Muscle of leg (tissue), 11 donors: Measurements from ENCODE around the gene SHH. TPM values are rescaled to one million over a fixed set of nuclear protein-coding genes. Genes with fewer than 3 reads are reported as not detected.
"Not testable (repeated sequence)": the region's sequence is repeated elsewhere in the genome, so short reads cannot be mapped to it uniquely, and the experiment has no call there.

Experiments used
- DNase-seq: peaks from one replicate; pipeline ENCODE4 v3.0.0; 2013
- H3K27ac ChIP-seq: one replicate; pipeline ENCODE4 v1.5.1; 2013; ENCODE audit warnings: mild to moderate bottlenecking, low read length, control low read depth
- H3K27me3 ChIP-seq: one replicate; pipeline ENCODE4 v1.6.1; 2013; ENCODE audit warnings: low read length; ENCODE audit not compliant: control insufficient read depth, insufficient read depth
- H3K36me3 ChIP-seq: one replicate; pipeline ENCODE4 v1.6.1; 2013; ENCODE audit warnings: low read length; ENCODE audit not compliant: control insufficient read depth, insufficient read depth
- H3K4me1 ChIP-seq: one replicate; pipeline ENCODE4 v1.6.1; 2013; ENCODE audit warnings: low read length; ENCODE audit not compliant: control insufficient read depth, insufficient read depth
- H3K4me3 ChIP-seq: one replicate; pipeline ENCODE4 v1.5.1; 2013; ENCODE audit warnings: low read length, control low read depth
- H3K9me3 ChIP-seq: replicated peaks from 2 replicates; pipeline ENCODE4 v1.6.1; 2013; ENCODE audit warnings: low read depth, low read length; ENCODE audit not compliant: control insufficient read depth
- WGBS: methylation state at CpG from one replicate; pipeline ENCODE4 v1.1.5; 2013; ENCODE audit warnings: missing lambda C conversion rate; ENCODE audit not compliant: insufficient coverage; 5-methylcytosine and 5-hydroxymethylcytosine counted together
- polyA plus RNA-seq, 8 donors: library from polyadenylated mRNA; unstranded; fragments of 120-200 nt; gene quantifications; one replicate each; pipeline versions ENCODE4 v1.2.1 to v1.2.3, GENCODE V29; 2013; ENCODE audit warnings: inconsistent platforms in 1 of 8, low replicate concordance in 1 of 8; ENCODE audit not compliant: insufficient read length in 8 of 8, insufficient read depth in 1 of 8
- total RNA-seq: library from RNA; stranded (reverse); fragments of 120-200 nt; gene quantifications from one replicate; pipeline ENCODE4 v1.2.4, GENCODE V29; 2013

SHH gene
- total and polyA plus RNA-seq, 9 donors: under 0.01 to 0.72 (median 0.05) TPM; not detected in 1

- Histone ChIP-seq H3K27ac (no peak overlapping the region), H3K4me1 (no peaks in the 10 kb centered on the region), H3K4me3 (no peak overlapping the region), H3K36me3 (no peaks in the 10 kb centered on the region), H3K9me3 (no peaks in the 10 kb centered on the region), H3K27me3 (peaks cover 25% of the 10 kb centered on the region)
- no peak for DNase-seq
- 58% methylated on average over 8 of the region's 13 CpGs for WGBS
These were observed 8.5 kb upstream of the SHH start for GRCh38 chr7:155820788-155821187.

GRCh38 chr7:155820246-155820645 is 8.0 kb upstream of the SHH start:
- Histone ChIP-seq H3K9me3 (no peaks in the 10 kb centered on the region), H3K4me3 (no peak overlapping the region), H3K27me3 (peaks cover 30% of the 10 kb centered on the region), H3K36me3 (no peaks in the 10 kb centered on the region), H3K27ac (no peak overlapping the region), H3K4me1 (no peaks in the 10 kb centered on the region)
- WGBS: 80% methylated on average over 16 of the region's 18 CpGs
- no peak for DNase-seq

GRCh38 chr7:155819186-155819585 is 6.9 kb upstream of the SHH start:
- DNase-seq: no peak
- H3K4me1 ChIP-seq: no peaks in the 10 kb centered on the region
- no peak overlapping the region for H3K4me3 ChIP-seq
- H3K36me3 ChIP-seq: no peaks in the 10 kb centered on the region
- H3K27ac ChIP-seq: no peak overlapping the region
- peaks cover 39% of the 10 kb centered on the region for H3K27me3 ChIP-seq
- H3K9me3 ChIP-seq: no peaks in the 10 kb centered on the region
- 30% methylated on average over 5 of the region's 12 CpGs for WGBS

GRCh38 chr7:155818820-155819168 is 6.5 kb upstream of the SHH start:
- H3K4me1 ChIP-seq: no peaks in the 10 kb centered on the region
- H3K4me3 ChIP-seq: no peak overlapping the region
- H3K36me3 ChIP-seq: no peaks in the 10 kb centered on the region
- WGBS: 69% methylated on average over 5 of the region's 6 CpGs
- no peak overlapping the region for H3K27ac ChIP-seq
- H3K9me3 ChIP-seq: no peaks in the 10 kb centered on the region
- H3K27me3 ChIP-seq: peaks cover 41% of the 10 kb centered on the region
- no peak for DNase-seq

GRCh38 chr7:155818154-155818819 is 6.0 kb upstream of the SHH start:
- no peak overlapping the region for H3K4me3 ChIP-seq
- WGBS: 72% methylated on average over 15 of the region's 21 CpGs
- DNase-seq: no peak
- no peaks in the 10 kb centered on the region for H3K36me3 ChIP-seq
- H3K4me1 ChIP-seq: no peaks in the 10 kb centered on the region
- no peak overlapping the region for H3K27ac ChIP-seq
- no peaks in the 10 kb centered on the region for H3K9me3 ChIP-seq
- peaks cover 43% of the 10 kb centered on the region for H3K27me3 ChIP-seq

GRCh38 chr7:155817515-155817914 is 5.3 kb upstream of the SHH start:
- H3K27ac ChIP-seq, H3K4me3 ChIP-seq, H3K36me3 ChIP-seq, H3K9me3 ChIP-seq, H3K4me1 ChIP-seq, DNase-seq: not testable (repeated sequence)
- WGBS: 83% methylated on average over 2 of the region's 4 CpGs
- H3K27me3 ChIP-seq: peaks cover 51% of the 10 kb centered on the region

GRCh38 chr7:155816996-155817395 is 4.7 kb upstream of the SHH start:
- WGBS: 92% methylated on average over 14 of the region's 16 CpGs
- DNase-seq: no peak
- Histone ChIP-seq H3K27me3 (peaks cover 56% of the 10 kb centered on the region), H3K4me3 (no peak overlapping the region), H3K36me3 (no peaks in the 10 kb centered on the region), H3K9me3 (no peaks in the 10 kb centered on the region), H3K4me1 (peaks cover 3% of the 10 kb centered on the region), H3K27ac (no peak overlapping the region)

GRCh38 chr7:155816192-155816508 is 3.9 kb upstream of the SHH start:
- no peaks in the 10 kb centered on the region for H3K9me3 ChIP-seq
- no peak overlapping the region for H3K27ac ChIP-seq
- H3K27me3 ChIP-seq: peaks cover 64% of the 10 kb centered on the region
- DNase-seq: no peak
- no peak overlapping the region for H3K4me3 ChIP-seq
- H3K4me1 ChIP-seq: peaks cover 5% of the 10 kb centered on the region
- no peaks in the 10 kb centered on the region for H3K36me3 ChIP-seq
- 87% methylated on average over 12 of the region's 12 CpGs for WGBS

- Histone ChIP-seq H3K27me3 (peaks cover 70% of the 10 kb centered on the region), H3K27ac (no peak overlapping the region), H3K4me3 (no peak overlapping the region), H3K9me3 (no peaks in the 10 kb centered on the region), H3K4me1 (peaks cover 5% of the 10 kb centered on the region), H3K36me3 (no peaks in the 10 kb centered on the region)
- WGBS: 23% methylated on average over 17 of the region's 20 CpGs
- no peak for DNase-seq
These were observed 3.3 kb upstream of the SHH start for GRCh38 chr7:155815332-155816191.

GRCh38 chr7:155814316-155815276 is 2.3 kb upstream of the SHH start:
- H3K4me1 ChIP-seq: peaks cover 5% of the 10 kb centered on the region
- H3K9me3 ChIP-seq: no peaks in the 10 kb centered on the region
- no peaks in the 10 kb centered on the region for H3K36me3 ChIP-seq
- WGBS: 13% methylated on average over 10 of the region's 22 CpGs
- no peak for DNase-seq
- H3K27ac ChIP-seq: no peak overlapping the region
- H3K4me3 ChIP-seq: no peak overlapping the region
- H3K27me3 ChIP-seq: peaks cover 78% of the 10 kb centered on the region
